Ishikawa (cell line): ENCODE results near the gene PTBP2.

Experiments used
- CEBPB ChIP-seq: IDR thresholded peaks from 2 replicates; pipeline ENCODE4 v1.6.1; 2012
- CREB1 ChIP-seq: IDR thresholded peaks from 2 replicates; pipeline ENCODE4 v1.6.1; 2012; ENCODE audit warnings: low read depth
- EGR1 ChIP-seq: IDR thresholded peaks from 2 replicates; pipeline ENCODE4 v1.6.1; 2012
- EP300 ChIP-seq: IDR thresholded peaks from 2 replicates; pipeline ENCODE4 v1.6.1; 2012; ENCODE audit warnings: borderline replicate concordance
- FOXM1 ChIP-seq: IDR thresholded peaks from 2 replicates; pipeline ENCODE4 v1.6.1; 2012; ENCODE audit warnings: low read depth, borderline replicate concordance
- NFIC ChIP-seq: IDR thresholded peaks from 2 replicates; pipeline ENCODE4 v1.6.1; 2012
- RAD21 ChIP-seq: IDR thresholded peaks from 2 replicates; pipeline ENCODE4 v1.6.1; 2012; ENCODE audit warnings: low read depth
- TAF1 ChIP-seq: IDR thresholded peaks from 2 replicates; pipeline ENCODE4 v1.6.1; 2012; ENCODE audit warnings: low read depth, mild to moderate bottlenecking
- TCF12 ChIP-seq: IDR thresholded peaks from 2 replicates; pipeline ENCODE4 v1.6.1; 2012; ENCODE audit warnings: low read depth
- TEAD4 ChIP-seq: IDR thresholded peaks from 2 replicates; pipeline ENCODE4 v1.6.1; 2012
- YY1 ChIP-seq: IDR thresholded peaks from 2 replicates; pipeline ENCODE4 v1.6.1; 2012; ENCODE audit warnings: low read depth
- ZBTB7A ChIP-seq: IDR thresholded peaks from 2 replicates; pipeline ENCODE4 v1.6.1; 2012; ENCODE audit warnings: low read depth
- TF ChIP-seq, protein P1 (sequence below): IDR thresholded peaks from 2 replicates; pipeline ENCODE4 v1.6.1; 2012
- TF ChIP-seq, protein P2 (sequence below): IDR thresholded peaks from 2 replicates; pipeline ENCODE4 v1.6.1; 2012
- TF ChIP-seq, protein P3 (sequence below): IDR thresholded peaks from 2 replicates; pipeline ENCODE4 v1.6.1; 2012; ENCODE audit warnings: low read depth, mild to moderate bottlenecking

Gene PTBP2

DNA sequence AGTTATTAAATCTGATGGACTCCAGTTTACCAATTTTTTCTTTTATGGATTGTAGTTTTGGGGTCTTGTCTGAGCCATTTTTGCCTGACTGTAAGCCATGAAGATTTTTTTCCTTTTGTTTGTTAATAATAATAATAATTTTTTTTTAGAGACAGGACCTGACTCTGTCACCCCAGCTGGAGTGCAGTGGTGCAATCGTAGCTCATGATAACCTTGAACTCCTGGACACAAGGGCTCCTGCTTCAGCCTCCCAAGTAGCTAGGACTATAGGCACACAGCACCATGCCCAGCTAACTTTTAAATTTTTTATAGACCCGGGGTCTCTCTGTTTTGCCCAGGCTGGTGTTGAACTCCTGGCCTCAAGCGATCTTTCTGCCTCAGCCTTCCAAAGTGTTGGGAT lies 6.3 kb downstream of the PTBP2 start:
- TF ChIP-seq TEAD4 (no peak), EP300 (no peak), NFIC (no peak), RAD21 (no peak), ZBTB7A (no peak), CREB1 (no peak), YY1 (no peak)
- TF ChIP-seq, protein P1, sequence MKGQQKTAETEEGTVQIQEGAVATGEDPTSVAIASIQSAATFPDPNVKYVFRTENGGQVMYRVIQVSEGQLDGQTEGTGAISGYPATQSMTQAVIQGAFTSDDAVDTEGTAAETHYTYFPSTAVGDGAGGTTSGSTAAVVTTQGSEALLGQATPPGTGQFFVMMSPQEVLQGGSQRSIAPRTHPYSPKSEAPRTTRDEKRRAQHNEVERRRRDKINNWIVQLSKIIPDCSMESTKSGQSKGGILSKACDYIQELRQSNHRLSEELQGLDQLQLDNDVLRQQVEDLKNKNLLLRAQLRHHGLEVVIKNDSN, result no peak

DNA sequence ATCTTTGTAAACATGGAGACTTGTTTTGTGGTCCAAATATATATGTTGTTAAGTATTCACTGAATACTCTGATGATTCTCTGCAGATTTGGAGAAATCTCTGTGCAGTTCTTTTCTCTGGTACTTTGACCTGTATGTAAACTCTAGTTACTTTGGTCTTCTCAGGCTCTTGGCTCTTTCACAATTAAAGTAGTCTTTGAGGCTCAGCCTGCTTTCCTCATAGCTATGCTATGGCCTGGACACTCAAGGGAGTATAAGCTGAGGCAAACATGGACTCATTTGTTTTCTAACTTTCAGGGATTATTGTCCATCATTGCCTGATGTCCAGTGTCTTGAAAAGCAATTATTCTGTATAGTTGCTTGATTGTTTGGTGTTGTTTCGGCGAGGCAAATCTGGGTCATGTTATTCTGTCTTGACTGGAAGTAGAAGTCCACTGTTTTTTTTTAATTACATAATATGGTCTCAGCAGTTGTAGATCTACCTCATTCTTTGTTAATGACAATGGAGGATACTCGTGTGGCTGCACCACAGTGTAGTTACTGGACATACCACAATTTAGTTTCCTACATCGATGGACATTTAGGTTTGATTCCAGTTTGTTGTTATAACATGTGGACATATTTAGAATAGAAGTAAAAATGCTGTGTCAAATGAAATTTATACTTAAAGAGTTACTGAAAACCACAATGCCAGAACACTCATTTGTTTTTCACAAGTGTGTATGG lies 9.2 kb downstream of the PTBP2 start:
- TF ChIP-seq YY1, result no peak

DNA sequence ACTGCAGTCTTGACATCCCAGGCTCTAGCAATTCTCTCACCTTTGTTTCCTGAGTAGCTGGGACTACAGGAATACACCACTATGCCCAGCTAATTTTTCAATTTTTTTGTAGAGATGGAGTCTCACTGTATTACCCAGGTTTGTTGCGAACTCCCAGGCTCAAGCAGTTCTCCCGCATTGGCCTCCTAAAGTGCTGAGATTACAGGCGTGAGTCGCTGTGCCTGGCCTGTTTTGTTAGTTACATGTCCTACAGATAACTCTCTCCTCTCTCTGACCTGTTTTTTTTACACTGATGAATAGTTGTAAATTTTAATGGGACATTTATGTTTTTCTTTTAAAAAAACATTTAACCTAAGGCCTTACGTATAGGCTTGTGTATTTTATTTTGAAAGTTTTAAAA lies 19.8 kb downstream of the PTBP2 start:
- TF ChIP-seq EGR1 (no peak), FOXM1 (no peak), CEBPB (no peak), YY1 (no peak), RAD21 (no peak), CREB1 (no peak), ZBTB7A (no peak), TCF12 (no peak), TEAD4 (no peak), TAF1 (no peak), EP300 (no peak), NFIC (no peak)
- TF ChIP-seq, protein P2, sequence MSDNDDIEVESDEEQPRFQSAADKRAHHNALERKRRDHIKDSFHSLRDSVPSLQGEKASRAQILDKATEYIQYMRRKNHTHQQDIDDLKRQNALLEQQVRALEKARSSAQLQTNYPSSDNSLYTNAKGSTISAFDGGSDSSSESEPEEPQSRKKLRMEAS, result no peak
- TF ChIP-seq, protein P1, result no peak
- TF ChIP-seq, protein P3, sequence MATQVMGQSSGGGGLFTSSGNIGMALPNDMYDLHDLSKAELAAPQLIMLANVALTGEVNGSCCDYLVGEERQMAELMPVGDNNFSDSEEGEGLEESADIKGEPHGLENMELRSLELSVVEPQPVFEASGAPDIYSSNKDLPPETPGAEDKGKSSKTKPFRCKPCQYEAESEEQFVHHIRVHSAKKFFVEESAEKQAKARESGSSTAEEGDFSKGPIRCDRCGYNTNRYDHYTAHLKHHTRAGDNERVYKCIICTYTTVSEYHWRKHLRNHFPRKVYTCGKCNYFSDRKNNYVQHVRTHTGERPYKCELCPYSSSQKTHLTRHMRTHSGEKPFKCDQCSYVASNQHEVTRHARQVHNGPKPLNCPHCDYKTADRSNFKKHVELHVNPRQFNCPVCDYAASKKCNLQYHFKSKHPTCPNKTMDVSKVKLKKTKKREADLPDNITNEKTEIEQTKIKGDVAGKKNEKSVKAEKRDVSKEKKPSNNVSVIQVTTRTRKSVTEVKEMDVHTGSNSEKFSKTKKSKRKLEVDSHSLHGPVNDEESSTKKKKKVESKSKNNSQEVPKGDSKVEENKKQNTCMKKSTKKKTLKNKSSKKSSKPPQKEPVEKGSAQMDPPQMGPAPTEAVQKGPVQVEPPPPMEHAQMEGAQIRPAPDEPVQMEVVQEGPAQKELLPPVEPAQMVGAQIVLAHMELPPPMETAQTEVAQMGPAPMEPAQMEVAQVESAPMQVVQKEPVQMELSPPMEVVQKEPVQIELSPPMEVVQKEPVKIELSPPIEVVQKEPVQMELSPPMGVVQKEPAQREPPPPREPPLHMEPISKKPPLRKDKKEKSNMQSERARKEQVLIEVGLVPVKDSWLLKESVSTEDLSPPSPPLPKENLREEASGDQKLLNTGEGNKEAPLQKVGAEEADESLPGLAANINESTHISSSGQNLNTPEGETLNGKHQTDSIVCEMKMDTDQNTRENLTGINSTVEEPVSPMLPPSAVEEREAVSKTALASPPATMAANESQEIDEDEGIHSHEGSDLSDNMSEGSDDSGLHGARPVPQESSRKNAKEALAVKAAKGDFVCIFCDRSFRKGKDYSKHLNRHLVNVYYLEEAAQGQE, result no peak

DNA sequence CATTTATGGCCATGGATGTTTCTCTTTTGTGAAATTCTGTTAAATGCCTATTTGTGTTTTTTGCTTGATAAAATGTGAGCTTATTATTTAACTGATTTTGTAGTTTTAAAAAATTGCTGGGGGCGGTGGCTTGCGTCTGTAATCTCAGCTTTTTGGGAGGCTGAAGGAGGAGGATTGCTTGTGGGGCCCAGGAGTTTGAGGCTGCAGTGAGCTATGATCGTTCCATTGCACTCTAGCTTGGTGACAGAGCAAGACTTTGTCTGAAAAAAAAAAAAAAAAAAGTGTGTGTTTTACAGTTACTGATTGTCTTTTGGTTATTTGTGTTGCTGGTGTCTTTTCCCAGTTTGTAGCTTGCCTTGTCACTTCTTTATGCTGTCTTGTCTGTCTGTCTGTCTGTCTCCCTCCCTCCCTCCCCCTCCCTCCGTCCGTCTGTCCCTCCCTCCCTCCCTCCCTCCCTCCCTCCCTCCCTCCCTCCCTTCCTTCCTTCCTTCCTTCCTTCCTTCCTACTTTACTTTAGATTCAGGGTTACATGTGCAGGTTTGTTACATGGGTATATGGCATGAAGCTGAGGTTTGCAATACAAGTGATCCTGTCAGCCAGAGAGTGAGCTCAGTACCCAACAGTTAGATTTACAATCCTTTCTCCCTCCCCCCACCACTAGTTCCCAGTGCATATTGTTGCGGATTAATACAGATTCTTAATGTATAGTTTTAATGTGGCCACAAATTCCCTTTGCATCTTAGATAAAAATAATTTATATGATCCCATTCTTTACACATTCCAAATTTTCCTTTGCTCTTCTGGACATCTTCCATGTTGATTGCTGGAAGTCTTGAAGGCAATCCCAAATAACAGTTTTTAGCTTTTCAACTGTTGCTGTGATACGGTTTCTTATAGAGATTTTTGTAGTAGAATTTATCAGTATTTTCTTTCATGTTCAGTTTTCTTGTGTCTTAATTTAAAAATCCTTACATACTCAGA lies 25.1 kb downstream of the PTBP2 start:
- no peak for TF ChIP-seq FOXM1

DNA sequence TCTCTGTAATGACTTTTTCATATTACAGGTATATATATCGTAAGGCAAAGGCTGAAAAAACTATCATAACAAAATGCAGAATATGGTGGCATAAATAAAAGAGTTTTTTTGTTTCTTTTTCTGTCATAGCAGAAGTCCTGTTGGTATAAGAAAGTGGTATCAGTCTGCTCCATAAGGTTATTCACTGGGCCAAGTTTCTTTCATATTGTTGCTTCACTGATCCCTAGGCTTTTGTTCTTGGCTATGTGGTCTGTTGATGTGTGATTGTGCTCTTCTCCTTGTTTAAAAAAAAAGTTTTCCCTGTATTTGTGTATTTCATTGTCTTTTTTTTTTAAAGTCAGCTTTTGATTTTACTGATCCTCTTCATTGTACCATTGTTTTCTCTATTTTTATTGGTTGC lies 26.0 kb downstream of the PTBP2 start:
- TF ChIP-seq ZBTB7A (no peak), NFIC (no peak), EP300 (no peak), EGR1 (no peak), CREB1 (no peak), TEAD4 (no peak), CEBPB (no peak), RAD21 (no peak), TAF1 (no peak), YY1 (no peak), TCF12 (no peak)
- TF ChIP-seq, protein P1, result no peak
- TF ChIP-seq, protein P3, result no peak

DNA sequence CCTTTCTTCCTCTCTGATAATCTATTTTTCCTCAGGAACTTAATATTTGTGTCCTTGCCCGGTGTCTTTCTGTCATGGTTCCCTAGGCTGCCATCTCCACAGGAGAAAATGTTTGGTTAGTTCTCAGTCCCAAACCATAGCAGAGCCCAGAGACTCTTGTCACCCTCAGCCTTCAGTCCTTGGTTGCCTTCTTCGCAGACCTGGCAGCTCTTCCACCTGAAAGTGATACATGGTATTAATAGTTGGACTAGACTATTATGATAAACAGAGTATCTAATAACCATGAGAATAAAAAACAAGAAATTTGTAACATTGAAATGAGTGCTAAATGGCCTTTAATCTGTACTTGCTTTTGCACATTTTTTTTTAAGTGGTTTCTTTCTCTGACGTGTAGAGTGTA lies 26.5 kb downstream of the PTBP2 start:
- TF ChIP-seq RAD21 (no peak), ZBTB7A (no peak), CEBPB (no peak), YY1 (no peak), TAF1 (no peak), FOXM1 (no peak), TEAD4 (no peak), CREB1 (no peak), EGR1 (no peak), EP300 (no peak), TCF12 (no peak), NFIC (no peak)
- TF ChIP-seq, protein P2, result no peak
- TF ChIP-seq, protein P1, result no peak
- TF ChIP-seq, protein P3, result no peak
